SH-SY5Y (cell line): ENCODE data around the gene SNUPN.

Source experiments
- GATA2 ChIP-seq: IDR thresholded peaks from 2 replicates; pipeline ENCODE4 v1.6.1; 2011; ENCODE audit warnings: mild to moderate bottlenecking, low read depth, low read length
- GATA3 ChIP-seq: IDR thresholded peaks from 2 replicates; pipeline ENCODE4 v1.6.1; 2011; ENCODE audit warnings: low read depth, mild to moderate bottlenecking, low read length, moderate library complexity

Gene SNUPN

GRCh38 chr15:75625542-75626347 is at the start of gene SNUPN:
TSS of gene SNUPN (minus strand) at chr15:75625725. CDS start at chr15:75621051, 4,674 bp downstream.
- TF ChIP-seq GATA3, result no peak
- TF ChIP-seq GATA2, result no peak

- TF ChIP-seq GATA2 (no peak), GATA3 (no peak)
Observed at GRCh38 chr15:75674366-75674765, 48.8 kb upstream of the SNUPN start.

DNA sequence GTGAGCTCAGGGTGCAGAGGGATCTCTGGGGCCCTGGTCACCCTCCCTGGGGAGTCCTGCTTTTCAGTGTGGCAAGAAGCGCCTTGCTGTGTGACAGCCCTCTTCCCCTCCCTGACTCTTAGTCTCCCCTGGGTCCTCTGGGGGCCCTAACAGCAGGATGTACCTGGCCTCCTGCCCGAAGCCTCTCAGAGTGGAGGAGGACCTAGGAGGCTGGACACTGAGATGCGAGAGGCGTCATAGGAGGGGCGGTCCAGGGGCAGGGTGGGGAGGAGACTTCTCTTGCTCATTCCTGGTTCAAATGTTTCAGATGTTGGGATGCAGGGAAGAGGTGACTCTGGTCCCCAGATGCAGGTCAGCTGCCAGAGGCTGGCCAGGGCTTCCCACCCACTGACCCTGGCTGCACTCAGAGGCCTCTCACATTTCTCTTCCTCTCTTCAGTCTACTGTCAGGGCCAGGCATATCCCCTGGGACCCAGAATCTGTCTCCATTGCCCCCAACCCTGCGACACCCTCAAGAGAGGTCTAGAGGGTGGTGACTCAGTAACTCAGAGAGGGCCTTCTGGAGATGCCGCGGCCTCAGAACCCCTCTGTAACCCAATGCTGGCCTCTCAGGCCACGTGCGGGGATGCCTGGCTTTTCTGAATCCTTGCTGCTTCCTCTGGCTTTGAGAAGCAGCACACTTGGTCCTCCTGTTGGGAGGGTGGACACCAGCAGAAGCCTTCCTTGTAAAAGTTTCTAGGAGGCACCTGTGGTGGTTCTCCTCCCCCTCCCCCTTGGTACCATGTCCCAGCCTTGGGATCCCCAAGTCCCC is 48.1 kb upstream of the SNUPN start:
- TF ChIP-seq GATA2, result no peak
- no peak for TF ChIP-seq GATA3

DNA sequence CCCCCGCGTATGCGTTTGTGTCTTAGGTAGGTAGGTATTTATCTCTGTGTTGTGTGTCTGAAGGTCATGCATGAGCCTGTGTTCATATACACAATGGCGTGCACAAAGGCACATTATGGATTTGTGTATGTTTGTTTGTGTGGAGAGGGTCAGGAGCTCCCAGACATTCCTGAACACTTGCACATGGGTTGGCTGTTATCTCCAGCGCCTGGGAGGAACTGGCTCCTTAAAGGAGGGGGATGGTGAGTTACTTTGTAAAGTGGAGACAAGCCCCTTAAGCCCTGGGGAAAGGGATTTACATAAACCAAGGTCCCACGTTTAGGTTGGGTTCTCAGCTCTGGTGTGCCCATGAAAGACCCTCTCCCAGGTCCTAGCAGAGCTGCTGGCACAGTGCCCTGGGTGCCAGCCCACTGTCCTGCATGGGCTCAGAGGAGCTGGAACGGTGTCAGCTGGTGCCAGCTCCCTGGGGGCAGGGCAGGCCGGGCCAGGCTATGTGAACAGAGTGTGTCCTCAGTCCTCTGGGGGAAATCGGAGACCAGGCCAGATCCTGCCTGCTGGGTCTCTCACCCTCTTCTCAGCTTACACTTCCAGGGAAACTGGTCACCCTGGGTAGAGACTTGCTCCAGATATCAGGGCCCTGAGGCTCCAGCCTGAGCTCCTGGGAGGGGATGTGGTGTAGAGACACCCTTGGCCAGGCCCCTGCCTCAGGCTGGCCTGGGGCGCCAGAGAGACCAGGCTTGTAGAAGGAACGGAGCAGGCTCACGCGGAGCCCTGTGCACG is 47.3 kb upstream of the SNUPN start:
- TF ChIP-seq GATA2, result no peak
- TF ChIP-seq GATA3, result no peak

DNA sequence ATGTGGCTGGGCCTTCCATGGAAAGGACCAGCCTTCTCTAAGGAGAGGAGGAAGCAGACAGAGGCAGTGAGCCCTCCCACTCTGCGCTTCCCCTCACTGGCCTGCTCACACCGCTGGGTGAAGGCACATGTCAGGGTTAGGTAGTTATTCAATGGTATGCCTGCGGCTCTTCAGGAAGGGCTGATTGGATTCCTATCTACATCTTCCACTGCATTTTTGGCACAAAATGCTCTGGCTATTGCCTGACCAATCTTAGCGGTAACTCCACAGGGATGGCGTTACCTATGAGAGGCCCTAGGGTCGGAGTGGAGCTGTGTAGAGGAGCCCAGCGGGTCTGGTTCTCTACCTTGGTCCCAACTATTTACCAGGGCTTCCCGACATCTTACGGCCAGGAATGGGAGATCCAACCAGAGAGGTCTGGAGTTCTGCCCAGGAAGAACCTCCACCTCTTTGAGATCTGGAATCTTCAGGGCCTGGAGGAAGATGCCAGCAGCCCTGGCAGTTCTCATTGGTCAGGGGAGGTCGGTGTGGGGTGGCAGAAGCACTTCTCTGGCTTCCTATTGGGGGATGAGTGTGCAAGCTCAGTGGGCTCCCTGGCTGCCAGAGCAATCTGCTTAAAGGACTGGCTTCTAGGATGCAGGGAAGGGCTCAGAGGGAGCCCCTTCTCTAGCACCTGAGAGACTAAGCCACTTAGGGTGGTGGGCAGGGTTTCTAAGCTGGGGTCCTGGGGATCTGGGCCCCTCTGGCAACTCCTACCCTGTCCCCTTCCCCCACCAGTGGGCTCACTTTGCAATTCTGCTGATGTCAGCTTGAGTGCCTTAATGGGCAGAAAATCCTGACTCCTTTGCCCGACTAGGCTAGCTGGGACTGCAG is 46.4 kb upstream of the SNUPN start:
- no peak for TF ChIP-seq GATA3
- no peak for TF ChIP-seq GATA2

GRCh38 chr15:75669879-75670212 is 44.3 kb upstream of the SNUPN start:
- no peak for TF ChIP-seq GATA3
- TF ChIP-seq GATA2, result no peak

DNA sequence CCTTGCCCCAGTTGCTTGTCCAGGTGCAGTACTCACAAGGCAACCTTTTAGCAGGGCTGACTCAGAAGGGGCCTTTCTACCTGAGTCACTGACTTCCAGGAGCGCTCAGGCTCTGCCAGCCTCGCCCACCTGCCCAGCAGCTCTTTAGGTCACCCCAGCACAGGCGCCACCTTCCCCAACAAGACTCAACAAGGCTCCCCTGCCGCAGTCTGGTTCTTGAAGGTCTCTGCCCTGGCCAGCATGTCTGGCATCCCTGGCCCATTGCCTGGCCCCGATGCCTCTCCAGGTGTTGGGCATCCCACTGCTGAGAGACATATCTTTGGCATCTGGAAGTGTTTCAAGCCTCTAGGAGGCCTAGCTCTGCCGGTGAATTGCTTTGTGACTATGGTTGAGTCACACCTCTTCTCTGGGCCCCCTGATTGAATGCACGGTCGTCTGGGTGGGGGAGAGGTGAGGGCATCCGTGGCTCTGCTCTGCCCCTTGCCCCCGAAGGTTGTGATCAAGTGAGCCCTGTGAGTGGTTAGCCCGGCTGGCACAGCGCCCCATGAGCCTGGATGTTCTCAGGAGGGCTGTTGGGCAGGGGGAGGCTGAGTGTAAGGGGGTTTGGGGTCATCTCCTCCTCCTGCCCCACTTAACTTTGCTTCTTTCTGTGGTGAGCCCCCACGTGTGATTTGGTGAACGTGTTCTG is 43.8 kb upstream of the SNUPN start:
- TF ChIP-seq GATA3 (no peak), GATA2 (no peak)

- no peak for TF ChIP-seq GATA2
- TF ChIP-seq GATA3, result no peak
Observed at GRCh38 chr15:75666823-75667501, 41.4 kb upstream of the SNUPN start.

DNA sequence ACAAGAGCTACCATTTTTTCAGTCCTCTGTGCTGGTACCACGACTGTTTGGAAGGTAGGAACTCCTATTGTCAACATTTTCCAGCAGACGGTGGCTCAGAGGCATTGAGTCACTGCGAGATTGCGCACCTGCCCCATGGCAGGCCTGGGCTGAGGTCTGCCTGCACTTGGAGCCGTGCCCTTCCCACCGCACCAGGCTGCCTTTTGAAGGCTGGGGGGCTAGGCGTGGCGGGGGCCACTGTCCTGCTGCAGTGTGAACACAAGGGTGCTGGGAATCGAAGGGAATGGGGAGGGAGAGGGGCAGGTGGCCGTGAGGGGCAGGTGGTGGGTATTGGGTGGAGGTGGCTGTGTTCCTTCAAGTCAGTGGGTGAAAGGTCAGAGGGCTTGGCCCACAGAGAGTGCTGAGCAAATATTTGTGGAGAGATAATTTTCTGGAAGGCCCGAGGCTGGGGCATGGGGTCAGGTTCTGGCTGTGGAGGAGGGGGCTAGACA is 38.5 kb upstream of the SNUPN start:
- no peak for TF ChIP-seq GATA3
- TF ChIP-seq GATA2, result no peak

DNA sequence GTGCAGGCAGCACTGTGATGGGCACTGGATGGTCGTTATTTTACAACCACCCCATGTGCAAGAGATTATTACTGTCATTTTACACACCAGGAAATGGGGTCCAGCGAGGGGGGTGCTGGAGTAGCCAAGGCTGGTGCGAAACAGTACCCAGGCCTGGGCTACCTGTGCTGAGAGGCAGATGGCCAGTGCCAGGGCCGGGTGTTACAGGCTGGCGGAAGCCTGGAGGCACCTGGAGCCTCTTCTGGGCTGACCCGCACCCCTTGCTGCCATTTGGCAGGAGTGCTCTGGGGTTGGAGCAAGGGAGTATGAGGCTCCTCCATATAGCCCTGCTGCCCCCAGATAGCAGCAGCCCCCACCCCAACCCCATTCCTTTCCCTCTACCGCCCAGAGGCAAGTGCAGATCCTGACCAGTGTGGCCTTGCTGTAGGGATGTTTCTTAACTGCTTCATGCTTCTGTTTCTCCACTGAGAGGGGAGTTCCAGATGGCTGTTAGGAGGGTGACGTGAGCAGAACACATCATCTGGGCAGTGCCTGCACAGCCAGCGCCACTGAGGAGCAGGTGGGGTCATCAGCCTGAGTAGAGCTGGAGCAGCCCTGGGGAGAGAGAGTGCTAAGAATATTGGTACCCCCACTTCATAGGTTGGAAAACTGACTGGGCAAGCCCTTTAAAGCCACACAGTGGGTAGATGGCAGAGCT is 37.4 kb upstream of the SNUPN start:
- TF ChIP-seq GATA3, result no peak
- TF ChIP-seq GATA2, result no peak

GRCh38 chr15:75661756-75662140 is 36.2 kb upstream of the SNUPN start:
- TF ChIP-seq GATA2, result no peak
- no peak for TF ChIP-seq GATA3
